Ishikawa (cell line): ENCODE data around the gene INO80E.

ENCODE experiments used
- CEBPB ChIP-seq: IDR thresholded peaks from 2 replicates; pipeline ENCODE4 v1.6.1; 2012
- CREB1 ChIP-seq: IDR thresholded peaks from 2 replicates; pipeline ENCODE4 v1.6.1; 2012; ENCODE audit warnings: low read depth
- EGR1 ChIP-seq: IDR thresholded peaks from 2 replicates; pipeline ENCODE4 v1.6.1; 2012
- EP300 ChIP-seq: IDR thresholded peaks from 2 replicates; pipeline ENCODE4 v1.6.1; 2012; ENCODE audit warnings: borderline replicate concordance
- FOXM1 ChIP-seq: IDR thresholded peaks from 2 replicates; pipeline ENCODE4 v1.6.1; 2012; ENCODE audit warnings: low read depth, borderline replicate concordance
- NFIC ChIP-seq: IDR thresholded peaks from 2 replicates; pipeline ENCODE4 v1.6.1; 2012
- RAD21 ChIP-seq: IDR thresholded peaks from 2 replicates; pipeline ENCODE4 v1.6.1; 2012; ENCODE audit warnings: low read depth
- TAF1 ChIP-seq: IDR thresholded peaks from 2 replicates; pipeline ENCODE4 v1.6.1; 2012; ENCODE audit warnings: low read depth, mild to moderate bottlenecking
- TCF12 ChIP-seq: IDR thresholded peaks from 2 replicates; pipeline ENCODE4 v1.6.1; 2012; ENCODE audit warnings: low read depth
- TEAD4 ChIP-seq: IDR thresholded peaks from 2 replicates; pipeline ENCODE4 v1.6.1; 2012
- YY1 ChIP-seq: IDR thresholded peaks from 2 replicates; pipeline ENCODE4 v1.6.1; 2012; ENCODE audit warnings: low read depth
- ZBTB7A ChIP-seq: IDR thresholded peaks from 2 replicates; pipeline ENCODE4 v1.6.1; 2012; ENCODE audit warnings: low read depth
- TF ChIP-seq, protein P1 (sequence below): IDR thresholded peaks from 2 replicates; pipeline ENCODE4 v1.6.1; 2012; ENCODE audit warnings: low read depth, mild to moderate bottlenecking
- TF ChIP-seq, protein P2 (sequence below): IDR thresholded peaks from 2 replicates; pipeline ENCODE4 v1.6.1; 2012
- TF ChIP-seq, protein P3 (sequence below): IDR thresholded peaks from 2 replicates; pipeline ENCODE4 v1.6.1; 2012

Gene INO80E

DNA sequence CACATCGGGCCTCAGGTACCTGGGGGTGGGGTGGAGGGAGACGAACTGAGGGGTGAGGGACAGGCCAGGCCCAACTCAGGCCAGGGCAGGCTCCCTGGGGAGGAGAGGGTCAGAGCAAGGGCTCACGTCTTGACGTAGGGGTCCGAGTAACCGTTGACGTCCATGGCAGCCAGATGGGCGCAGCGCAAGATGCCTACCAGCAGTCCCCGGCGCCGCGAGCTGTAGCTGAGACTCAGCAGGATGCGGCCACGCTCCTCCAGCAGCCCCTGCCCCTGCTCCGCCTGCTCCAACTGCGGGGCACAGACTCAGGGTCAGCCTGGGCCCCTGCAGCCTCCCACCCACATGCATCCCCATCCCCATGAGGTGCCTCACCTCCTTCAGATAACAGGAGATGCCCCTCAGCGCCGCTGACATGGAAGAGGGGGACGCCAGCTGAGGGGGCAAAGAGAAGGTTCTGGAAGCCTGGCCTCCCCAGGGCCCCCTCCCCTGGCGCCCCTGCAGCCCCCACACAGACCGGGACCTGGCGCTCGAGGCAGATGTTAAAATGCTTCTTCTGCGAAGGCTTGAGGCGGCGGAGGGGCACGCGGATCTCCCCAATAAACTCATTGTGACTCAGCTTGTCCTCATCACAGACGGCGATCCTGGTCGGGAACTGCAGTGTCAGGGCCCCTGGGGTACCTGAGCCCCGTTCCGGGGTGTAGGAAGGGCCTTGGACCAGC, 10.8 kb downstream of the INO80E start:
- TF ChIP-seq NFIC (no peak), YY1 (no peak), EGR1 (no peak), CEBPB (no peak), TCF12 (no peak), FOXM1 (no peak), ZBTB7A (no peak), EP300 (no peak), RAD21 (no peak), TAF1 (no peak), TEAD4 (no peak), CREB1 (no peak)
- TF ChIP-seq, protein P1, sequence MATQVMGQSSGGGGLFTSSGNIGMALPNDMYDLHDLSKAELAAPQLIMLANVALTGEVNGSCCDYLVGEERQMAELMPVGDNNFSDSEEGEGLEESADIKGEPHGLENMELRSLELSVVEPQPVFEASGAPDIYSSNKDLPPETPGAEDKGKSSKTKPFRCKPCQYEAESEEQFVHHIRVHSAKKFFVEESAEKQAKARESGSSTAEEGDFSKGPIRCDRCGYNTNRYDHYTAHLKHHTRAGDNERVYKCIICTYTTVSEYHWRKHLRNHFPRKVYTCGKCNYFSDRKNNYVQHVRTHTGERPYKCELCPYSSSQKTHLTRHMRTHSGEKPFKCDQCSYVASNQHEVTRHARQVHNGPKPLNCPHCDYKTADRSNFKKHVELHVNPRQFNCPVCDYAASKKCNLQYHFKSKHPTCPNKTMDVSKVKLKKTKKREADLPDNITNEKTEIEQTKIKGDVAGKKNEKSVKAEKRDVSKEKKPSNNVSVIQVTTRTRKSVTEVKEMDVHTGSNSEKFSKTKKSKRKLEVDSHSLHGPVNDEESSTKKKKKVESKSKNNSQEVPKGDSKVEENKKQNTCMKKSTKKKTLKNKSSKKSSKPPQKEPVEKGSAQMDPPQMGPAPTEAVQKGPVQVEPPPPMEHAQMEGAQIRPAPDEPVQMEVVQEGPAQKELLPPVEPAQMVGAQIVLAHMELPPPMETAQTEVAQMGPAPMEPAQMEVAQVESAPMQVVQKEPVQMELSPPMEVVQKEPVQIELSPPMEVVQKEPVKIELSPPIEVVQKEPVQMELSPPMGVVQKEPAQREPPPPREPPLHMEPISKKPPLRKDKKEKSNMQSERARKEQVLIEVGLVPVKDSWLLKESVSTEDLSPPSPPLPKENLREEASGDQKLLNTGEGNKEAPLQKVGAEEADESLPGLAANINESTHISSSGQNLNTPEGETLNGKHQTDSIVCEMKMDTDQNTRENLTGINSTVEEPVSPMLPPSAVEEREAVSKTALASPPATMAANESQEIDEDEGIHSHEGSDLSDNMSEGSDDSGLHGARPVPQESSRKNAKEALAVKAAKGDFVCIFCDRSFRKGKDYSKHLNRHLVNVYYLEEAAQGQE: no peak
- TF ChIP-seq, protein P2, sequence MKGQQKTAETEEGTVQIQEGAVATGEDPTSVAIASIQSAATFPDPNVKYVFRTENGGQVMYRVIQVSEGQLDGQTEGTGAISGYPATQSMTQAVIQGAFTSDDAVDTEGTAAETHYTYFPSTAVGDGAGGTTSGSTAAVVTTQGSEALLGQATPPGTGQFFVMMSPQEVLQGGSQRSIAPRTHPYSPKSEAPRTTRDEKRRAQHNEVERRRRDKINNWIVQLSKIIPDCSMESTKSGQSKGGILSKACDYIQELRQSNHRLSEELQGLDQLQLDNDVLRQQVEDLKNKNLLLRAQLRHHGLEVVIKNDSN: no peak
- TF ChIP-seq, protein P3, sequence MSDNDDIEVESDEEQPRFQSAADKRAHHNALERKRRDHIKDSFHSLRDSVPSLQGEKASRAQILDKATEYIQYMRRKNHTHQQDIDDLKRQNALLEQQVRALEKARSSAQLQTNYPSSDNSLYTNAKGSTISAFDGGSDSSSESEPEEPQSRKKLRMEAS: no peak

DNA sequence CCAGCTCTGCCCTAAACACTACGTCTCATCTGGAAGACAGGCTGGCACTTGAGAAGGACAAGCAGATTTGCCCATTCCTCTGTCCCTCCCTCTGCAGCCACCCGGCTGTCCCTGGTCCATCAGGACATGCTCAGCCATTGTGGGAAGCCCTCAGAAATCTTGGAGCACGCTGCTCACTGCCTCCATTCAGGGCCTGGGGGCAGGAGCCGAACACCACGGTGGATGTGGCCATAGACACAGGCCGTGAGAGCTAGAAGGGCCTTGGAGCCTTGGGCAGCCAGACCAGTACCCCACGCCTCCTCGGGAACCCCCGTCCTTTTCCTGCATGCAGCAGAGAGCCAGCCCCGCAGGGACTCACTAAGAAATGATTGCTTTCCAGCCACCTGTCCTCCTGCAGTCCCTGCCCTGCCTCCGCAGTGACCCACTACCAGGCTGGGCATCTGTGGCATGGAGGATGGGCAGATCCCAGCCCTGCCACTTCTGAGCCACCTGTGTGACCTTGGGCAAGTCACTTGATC, 11.4 kb downstream of the INO80E start:
- TF ChIP-seq CEBPB (no peak), NFIC (no peak), RAD21 (no peak), ZBTB7A (no peak), TCF12 (no peak), EGR1 (no peak), TEAD4 (no peak), EP300 (no peak), TAF1 (no peak), FOXM1 (no peak), CREB1 (no peak), YY1 (no peak)
- TF ChIP-seq, protein P3: no peak
- TF ChIP-seq, protein P2: no peak
- TF ChIP-seq, protein P1: no peak

DNA sequence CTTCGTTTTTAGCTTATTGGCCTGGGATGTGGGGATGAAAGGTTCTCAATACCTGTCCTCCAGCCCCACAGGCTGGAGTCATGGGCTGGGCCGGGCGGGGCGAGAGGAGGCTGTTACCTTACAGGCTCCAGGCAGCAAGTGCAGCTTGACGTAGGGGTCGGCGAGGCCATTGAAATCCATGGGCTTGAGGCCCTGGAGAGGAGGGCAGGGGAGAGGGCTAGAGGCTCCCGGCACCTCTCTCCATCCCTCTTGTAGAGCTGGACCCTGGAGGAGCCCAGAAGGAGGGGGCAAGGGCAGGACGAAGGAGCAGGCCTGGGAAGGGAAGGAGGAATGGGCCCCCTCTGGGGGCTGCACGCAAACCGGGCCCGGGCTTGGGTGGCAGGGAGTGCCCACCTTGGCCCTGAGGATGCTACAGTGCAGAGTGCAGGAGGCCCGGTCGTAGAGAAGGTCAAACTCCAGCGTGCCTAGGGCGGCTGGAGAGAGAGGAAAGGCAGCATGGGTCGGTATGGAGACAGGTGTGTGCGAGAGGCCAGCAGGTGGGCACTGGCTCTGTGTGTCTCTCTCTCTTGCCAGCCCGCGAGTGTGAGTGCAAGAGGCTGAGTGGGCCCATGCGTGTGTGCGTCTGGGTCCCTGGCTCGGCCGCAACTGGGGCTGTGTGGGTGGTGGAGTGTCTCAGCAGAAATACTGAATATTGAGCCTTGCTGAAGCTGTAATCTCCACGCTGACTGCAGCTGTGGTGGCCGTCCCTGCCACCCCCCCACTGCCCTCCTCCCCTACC, 13.2 kb downstream of the INO80E start:
- TF ChIP-seq ZBTB7A: 0 out of 2 replicates have a peak, but pooled peaks have one; percentile 11
- TF ChIP-seq, protein P3: no peak

DNA sequence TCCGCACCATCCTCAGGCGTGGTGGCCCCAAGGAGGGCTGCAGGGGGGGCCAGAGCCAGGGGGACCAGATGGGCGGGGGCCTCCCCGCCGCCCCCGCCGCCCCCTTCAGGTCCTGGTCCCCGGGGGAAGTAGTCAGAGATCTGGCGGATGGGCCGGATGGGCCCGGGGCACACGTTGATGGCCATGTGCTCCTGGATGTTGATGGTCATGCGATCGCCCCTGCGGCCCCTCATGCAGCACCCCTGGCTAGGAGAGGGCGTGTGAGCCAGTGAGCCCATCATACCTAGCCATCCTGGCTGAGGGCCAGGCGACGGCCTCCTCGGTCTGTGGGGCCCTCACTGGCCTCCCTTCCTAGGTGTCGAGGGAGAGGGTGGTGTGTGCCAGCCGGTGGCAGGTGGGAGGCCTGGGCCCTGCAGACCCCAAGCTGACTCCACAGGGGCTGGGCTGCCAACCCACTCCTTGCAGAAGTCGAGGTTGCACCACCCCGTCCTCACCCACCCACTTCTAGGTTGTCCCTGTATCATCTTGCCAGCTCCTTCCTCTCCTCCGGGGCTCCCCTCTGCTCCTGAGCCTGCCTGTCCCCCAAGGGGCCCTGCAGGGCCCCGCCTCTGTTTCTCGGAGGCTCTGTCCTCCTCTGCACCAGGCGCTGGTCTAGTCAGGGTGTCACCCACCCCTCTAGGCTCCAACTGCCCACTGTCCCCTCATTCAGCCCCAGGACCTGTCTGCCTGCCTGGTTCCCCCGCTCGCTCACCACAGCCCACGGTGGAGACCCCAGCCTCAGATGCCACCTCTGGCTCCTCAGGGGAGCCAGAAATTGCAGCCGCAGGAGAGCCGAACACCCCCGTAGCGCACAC, 14.2 kb downstream of the INO80E start:
- peak; percentile 67 for TF ChIP-seq ZBTB7A
- TF ChIP-seq TAF1: no peak
